HCEC 1CT (cell line): ENCODE measurements around the gene DNAJA4.

Source experiments
- DNase-seq: peaks from one replicate; pipeline ENCODE4 v3.0.0-alpha.2; 2017

Gene DNAJA4

GRCh38 chr15:78284758-78285157, 20.4 kb downstream of the DNAJA4 start:
- DNase-seq = no peak

DNA sequence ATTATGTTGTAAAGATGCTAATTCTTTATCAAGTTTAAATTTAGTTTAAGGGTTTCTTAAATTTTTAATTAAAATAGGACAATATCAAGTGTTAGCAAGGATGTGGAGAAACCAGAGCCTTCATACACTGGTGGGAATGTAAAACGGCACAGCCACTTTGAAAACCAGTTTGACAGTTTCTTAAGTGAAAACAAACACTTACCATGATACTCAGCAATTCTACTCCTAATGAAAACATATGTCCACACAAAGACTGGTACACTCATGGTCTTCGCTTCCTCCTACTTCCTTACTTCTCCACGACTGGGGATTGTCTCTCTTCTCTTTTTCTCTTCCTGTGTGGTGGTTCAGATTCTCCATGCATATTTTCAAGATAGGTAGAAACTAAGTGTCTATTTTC, 25.9 kb downstream of the DNAJA4 start:
- no peak for DNase-seq

- DNase-seq = no peak
Measured at GRCh38 chr15:78291052-78291451, 26.7 kb downstream of the DNAJA4 start.

DNA sequence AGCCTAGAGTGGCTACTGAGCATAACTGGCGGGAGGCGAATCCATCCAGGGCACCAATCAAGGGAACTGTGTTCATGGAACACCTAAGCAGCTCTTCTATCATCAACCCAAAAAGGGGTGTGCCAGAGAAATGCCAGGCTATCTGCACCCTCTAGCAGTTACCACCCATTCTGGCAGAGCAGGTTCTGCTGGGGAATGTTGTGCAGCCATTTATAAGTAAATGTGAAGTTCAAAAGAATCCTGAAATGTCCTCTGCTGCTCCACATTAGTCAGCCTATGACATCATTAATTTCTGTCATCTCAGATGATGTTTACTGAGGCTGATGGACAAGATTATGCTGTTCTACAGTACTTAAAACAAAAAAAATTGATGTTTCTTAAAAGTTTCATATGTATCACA, 27.3 kb downstream of the DNAJA4 start:
- DNase-seq = no peak

GRCh38 chr15:78292219-78292618, 27.9 kb downstream of the DNAJA4 start:
- no peak for DNase-seq

GRCh38 chr15:78299101-78299930, 35.0 kb downstream of the DNAJA4 start, which contains the start of gene SKIC8:
SKIC8 (minus strand) TSS chr15:78299609; CDS start chr15:78295686, 3,923 bp downstream.
- peak; percentile 88 for DNase-seq

DNA sequence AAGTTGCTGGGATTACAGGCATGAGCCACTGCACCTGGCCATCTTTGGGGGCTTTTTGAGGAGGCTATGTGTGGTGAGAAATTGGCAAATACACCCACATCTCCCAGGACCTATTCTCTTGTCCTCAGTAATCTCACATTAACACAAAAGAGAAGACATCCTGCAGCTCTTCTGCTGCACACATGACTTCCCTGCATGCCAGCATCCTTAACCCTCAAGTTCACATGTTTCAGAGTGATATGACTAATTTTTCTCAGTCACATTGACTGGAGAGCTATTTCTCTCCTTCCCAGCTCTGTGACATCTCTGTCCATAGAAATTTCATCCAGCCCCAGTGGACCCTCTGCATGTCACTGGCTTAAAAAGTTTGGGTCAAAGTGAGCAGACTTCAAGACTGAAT, 37.0 kb downstream of the DNAJA4 start:
- no peak for DNase-seq

GRCh38 chr15:78301828-78302227, 37.5 kb downstream of the DNAJA4 start:
- no peak for DNase-seq

DNA sequence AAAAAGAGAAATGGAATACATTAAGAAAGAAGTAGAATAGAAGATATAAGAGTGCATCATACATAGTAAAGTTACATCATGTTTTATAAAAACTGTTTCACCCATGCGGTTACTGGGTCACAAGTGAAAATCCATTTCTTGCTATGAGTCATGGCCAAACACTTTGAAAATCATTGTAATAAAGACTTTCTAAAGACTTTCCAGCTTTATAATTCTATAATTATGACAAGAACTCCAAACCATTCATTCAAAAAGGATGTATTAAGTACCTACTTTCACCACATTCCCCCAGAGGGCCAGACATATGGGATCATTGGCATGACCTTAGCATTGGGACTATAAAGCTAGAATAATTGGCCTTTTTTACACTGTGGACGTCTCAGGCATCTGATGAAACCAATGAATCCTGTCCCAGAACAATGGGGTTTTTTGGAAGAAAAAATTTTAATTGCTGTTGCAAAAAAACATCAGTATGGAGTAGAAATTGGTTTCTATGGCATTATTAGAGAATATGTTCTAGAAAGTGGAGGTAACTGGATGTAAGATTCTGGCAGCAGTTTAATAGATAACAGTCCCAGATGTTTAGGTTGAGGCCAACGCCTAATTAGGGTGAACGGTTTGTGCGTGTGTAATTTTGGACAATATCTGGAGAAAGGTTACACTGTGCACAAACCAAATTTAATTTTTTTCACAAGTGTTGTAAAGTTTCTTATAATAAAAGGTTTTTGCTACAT, 38.4 kb downstream of the DNAJA4 start:
- DNase-seq = peak; percentile 94

GRCh38 chr15:78304216-78305066, 40.1 kb downstream of the DNAJA4 start:
- no peak for DNase-seq

GRCh38 chr15:78306176-78306774, 41.9 kb downstream of the DNAJA4 start:
- DNase-seq = peak; percentile 51

DNA sequence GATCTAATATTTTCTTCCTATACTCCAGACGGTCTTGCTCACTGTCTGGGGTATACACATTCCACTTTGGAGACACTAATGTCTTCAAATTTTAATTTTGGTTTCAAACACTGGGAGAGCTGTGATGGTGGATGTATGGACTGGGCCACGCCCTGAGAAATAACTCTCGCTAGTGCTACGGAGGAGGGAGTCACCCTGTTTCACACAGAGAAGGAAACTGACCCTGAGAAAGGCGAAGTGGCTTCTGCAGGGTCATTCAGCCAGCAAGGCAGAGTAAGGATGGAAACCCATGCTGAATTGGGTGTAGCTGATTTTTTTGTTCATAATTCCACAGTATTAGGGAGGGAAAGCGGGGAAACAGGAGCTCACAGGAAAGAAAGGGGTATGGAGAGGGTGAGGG, 43.6 kb downstream of the DNAJA4 start:
- DNase-seq = no peak

GRCh38 chr15:78308422-78309032, 44.2 kb downstream of the DNAJA4 start:
- DNase-seq = peak; percentile 31

GRCh38 chr15:78311292-78311691, 46.9 kb downstream of the DNAJA4 start:
- DNase-seq = no peak

GRCh38 chr15:78312536-78312935, 48.2 kb downstream of the DNAJA4 start:
- DNase-seq = no peak

- DNase-seq = no peak
Measured at GRCh38 chr15:78312957-78313356, 48.6 kb downstream of the DNAJA4 start.

GRCh38 chr15:78313383-78313782, 49.0 kb downstream of the DNAJA4 start:
- no peak for DNase-seq

GRCh38 chr15:78314181-78314581, 49.8 kb downstream of the DNAJA4 start:
- DNase-seq = no peak

GRCh38 chr15:78315686-78316282, 51.4 kb downstream of the DNAJA4 start:
- DNase-seq = no peak

DNA sequence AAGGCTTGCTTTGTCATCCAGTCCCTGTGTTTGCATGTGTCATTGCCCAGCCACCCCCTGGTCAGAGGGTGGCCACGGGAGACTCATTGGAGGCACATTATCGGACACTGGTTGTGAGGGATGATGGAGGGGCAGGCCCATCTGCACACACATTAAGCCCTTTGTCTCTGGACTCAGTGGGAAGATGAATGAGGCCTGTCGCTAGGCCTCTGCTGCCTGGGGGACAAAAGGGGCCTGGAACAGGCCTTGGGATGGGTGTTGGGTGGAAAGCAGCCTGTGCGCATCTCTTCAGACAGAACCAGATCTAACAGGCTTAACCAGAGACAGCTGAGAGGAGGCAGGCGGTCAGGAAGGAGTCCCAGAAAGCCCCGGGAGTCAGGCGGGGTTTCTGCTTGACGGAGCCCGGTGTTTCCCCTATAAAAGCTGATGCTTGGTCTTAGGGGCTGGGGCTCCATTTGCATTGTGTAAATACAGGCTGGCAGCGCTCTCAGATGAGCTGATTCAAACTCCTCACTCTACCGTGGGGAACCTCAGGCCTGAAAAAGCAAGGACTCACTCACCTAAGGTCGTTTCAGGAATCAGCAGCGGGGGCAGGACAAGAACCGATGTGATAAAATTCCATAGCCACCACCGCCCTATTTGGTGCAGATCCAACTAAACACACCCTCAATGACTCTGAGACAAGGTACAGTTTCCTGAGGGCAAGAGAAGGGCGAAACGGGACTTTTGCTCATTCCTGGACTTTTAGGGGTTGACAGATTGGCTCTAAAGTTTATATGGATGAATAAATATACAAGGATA, 52.1 kb downstream of the DNAJA4 start:
- no peak for DNase-seq
